NCI-H460 (cell line): ENCODE data around the gene UHRF2. TPM values are rescaled to one million over a fixed set of nuclear protein-coding genes. Genes with fewer than 3 reads are reported as not detected.
"Not testable (repeated sequence)": the region's sequence is repeated elsewhere in the genome, so short reads cannot be mapped to it uniquely, and the experiment has no call there.

Source experiments
- DNase-seq: peaks from one replicate; pipeline ENCODE4 v3.0.0-alpha.2; 2016; ENCODE audit warnings: low read depth; ENCODE audit errors: extremely low read depth
- total RNA-seq: library from RNA; depleted of rRNA; stranded (reverse); fragments of >200 nt; shearing (Covaris generic); gene quantifications from 2 replicates; pipeline ENCODE4 v1.2.3, GENCODE V29; 2014

Gene UHRF2
- total RNA-seq, 1 experiment from 2014 or later: 45.8 TPM

DNA sequence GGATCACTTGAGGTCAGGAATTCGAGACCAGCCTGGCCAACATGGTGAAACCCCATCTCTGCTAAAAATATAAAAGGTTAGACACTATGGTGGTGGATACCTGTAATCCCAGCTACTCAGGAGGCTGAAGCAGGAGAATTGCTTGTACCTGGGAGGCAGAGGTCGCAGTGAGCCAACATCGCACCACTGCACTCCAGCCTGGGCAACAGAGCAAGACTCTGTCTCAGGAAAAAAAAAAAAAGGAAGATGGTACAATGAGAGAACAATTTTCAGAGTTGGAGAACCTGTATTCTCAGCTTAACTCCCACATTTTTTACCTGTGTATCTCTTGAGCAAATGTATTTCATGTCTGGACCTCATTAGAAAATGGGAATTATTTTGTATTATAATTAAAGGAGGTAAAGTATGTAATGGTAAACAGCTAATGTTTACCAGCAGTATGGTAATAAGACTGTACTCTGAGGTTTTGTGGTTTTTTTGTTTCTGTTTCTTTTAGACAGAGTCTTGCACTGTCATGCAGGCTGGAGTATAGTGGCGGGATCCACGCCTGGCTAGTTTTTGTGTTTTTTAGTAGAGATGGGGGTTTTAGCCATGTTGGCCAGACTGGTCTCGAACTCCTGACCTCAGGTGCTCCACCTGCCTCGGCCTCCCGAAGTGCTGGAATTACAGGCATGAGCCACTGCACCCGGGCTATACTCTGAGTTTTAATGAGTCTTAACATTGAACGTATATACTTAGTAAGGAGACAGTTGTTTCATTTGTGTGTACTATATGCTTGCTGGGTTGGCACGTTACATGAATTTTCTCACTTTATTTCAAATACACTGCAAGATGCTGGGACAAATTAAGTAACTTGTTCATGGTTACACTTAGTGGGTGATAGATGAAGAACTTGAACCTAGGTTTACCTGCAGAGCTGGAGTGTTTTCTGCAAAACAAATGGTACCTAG is 16.2 kb downstream of the UHRF2 start:
- no peak for DNase-seq

DNA sequence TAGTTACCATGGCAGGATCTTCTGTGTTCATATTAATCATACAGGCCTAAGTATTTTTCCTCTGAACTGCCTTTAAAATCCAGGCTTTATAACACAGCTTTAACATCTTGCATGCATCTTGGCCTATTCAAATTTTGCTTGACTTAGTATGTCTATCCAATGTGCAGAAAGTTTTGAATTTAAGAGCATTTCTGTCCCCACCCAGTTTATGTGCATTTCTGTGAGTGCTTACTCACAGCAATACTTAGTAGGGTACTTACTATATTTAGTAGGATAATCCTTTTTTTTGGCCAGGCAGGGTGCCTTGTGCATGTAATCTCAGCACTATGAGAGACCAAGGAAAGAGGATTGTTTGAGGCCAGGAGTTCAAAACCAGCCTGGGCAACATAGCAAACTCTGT is 18.0 kb downstream of the UHRF2 start:
- DNase-seq: no peak

DNA sequence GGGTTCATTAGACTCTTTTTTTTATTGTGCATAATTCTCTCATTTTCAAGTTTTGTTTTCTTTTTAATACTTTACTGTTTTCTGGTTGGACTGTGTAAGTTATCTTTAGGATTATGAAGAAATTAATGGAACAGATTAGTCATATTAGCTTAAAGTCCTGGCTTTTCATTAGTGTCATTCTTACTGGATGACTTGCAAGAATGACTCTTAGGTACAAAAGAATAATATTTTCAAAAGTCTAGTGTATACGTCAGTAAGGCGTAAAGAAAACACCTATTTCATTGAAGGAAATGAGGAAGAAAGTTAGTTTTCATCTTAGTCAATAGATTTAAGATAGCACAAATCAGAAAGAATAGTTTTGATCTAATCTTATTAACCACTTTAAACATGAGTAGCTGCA is 20.4 kb downstream of the UHRF2 start:
- DNase-seq: no peak

DNA sequence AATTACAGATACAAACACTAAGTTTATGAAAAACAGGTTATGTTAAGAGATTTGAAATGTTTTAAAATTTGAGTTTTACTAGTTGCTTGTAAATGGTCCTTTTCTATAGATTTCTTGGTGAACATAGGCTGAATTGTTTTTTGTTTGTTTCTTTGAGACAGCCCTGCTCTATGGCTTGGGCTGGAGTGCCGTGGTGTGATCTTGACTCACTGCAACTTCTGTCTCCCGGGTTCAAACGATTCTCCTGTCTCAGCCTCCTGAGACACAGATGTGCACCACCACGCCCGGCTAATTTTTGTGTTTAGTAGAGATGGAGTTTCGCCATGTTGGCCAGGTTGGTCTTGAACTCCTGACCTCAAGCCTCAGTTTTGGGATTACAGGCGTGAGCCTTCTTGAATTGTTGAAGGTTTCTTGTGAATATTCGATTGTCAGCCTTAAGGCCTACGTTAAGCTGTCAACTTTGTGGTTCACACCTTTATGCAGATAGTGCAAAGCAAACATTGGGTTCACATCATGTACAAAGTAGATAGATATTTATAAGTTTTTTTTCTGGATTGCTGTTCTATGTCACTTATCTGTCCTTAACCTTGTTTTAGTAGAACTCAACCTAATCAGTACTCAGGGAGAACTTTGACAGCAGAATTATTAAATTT is 26.2 kb downstream of the UHRF2 start:
- no peak for DNase-seq

DNA sequence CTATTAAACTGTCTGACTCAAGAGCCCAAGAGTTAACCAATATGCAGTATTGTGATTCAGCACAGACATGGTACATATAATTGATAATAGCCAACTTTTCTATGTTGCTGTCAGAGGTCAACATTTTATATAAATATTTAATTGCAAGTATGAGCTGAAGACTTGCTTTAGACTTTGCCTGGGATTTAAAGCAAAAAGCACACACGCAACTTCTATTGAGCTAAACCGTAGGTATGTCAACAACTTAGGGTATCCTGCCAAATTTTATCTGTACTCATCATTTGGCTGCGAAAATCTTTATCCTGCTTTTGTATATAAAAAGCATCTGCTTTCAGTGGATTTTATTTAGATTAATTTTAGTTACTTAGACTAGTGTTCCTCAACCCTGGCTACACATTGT is 27.4 kb downstream of the UHRF2 start:
- no peak for DNase-seq

DNA sequence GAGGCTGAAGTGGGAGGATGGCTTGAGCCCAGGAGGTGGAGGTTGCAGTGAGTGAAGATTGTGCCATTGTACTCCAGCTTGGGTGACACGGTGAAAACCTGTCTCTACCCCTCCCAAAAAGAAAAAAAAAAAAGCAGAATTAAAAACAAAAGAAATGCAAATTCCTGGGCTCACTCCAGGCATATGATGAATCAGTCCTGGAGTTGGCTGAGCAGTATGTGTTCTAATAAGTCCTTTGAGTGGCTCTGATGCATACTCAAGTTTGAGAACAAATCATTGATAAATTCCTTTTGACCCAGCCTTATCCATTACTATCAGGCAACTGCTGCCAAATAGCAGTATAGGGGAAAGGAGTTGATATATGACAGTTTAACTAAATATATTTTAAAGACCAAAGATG is 28.3 kb downstream of the UHRF2 start:
- no peak for DNase-seq

DNA sequence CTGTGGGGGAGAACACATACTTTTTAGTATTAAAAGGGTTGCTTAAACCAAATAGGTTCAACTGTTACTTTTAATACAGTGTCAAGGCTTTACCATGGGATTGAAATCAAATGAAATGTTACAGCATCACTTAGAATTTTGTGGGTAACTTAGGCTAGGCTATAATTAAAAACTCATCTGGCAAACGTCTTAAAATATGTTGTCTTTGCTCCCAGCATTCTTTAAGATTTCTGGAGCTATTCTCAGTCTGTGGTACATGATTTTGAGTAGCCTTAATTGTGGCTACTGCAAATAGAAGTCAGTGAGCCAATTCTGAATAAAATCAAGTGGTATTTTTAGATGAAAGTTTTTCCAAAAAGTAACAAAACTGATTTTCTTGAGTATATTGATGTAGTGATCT is 30.7 kb downstream of the UHRF2 start:
- no peak for DNase-seq

DNA sequence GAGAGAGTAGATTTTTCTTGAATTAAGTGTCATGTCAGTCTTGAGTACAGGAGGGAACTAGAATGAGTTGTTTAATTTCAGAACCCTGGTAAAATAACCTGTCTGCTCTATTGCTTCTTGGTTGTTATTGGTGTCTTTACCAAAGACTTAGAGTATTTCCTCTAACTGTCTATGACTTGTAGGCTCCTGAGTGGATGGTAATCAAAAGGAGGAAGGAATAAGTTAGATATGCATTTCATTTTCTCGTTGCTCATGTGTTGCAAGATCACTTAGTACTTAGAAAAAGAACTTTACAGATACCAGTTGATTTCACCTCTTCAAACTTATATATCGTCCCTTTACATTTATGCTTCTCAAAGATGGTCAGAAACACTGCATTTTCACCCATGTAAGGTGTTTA is 31.1 kb downstream of the UHRF2 start:
- DNase-seq: no peak

DNA sequence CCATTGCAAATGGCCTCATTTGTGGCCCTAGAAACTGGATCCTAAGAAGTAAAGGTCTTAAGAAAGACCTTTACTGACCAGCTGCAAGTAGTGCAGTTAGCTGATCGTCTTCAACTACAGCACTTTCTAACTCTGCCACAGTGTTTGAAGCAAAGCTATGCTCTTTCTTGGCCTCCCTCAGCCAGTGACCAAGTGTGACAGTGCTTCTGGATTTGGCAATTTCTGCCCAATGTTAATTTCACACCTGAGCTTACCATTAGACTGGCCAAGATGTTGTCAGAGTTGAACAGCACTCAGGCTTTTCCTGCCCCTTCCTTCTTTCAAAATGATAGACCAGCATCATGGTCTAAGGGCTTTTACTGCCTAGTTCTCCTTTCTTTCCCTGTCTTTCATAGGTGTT is 36.1 kb downstream of the UHRF2 start:
- DNase-seq: no peak

DNA sequence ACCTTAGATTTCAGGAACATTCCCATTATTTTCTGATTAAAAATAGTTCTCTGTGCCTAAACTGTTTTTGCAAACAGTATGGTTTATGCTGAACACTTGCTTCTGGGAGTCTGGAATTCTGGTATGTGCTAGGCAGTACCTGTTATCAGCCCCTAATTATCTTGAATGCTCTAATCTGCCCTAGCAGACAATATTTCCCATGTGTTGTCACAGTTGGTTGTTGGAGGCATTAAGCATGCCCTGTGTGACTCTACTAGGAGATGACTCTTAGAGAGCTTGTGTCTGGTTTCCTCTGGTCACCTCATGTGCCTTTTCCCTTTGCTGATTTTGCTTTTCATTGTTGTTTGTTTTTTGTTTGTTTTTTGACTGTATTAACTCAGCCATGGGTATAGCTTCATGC is 36.6 kb downstream of the UHRF2 start:
- no peak for DNase-seq

DNA sequence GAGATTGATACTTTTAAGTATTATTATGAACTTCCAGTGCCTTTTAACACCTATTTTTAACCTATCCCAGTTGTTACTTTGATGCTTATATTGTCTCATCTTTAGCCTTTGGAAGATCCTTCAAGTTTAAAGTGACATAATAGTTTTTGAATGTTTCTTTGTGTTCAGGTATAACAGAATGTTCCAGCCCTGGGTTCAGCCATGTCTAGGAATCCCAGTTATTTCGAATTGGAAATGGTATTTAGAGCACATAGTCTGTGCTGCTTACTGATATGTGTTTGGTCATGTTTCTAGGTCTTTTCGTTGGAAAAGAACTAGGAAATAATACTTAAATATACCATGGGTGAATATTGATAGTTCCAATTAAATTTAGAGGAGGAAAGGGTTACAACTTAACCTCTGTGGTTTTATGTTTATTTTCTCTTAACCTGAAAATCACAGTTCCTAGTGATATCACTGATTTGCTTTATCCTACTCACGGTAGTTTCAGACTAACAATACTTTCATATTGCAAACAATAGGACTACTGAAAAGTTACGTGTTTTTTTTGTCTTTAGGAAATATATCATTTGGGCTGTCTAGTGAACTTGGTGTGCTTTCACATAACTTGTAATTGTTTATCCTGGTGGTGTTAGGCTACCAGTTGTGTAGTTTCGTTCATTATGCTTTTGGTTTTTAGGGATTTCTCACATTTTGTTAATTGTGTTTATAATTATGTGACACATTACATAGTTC is 37.8 kb downstream of the UHRF2 start:
- DNase-seq: no peak

DNA sequence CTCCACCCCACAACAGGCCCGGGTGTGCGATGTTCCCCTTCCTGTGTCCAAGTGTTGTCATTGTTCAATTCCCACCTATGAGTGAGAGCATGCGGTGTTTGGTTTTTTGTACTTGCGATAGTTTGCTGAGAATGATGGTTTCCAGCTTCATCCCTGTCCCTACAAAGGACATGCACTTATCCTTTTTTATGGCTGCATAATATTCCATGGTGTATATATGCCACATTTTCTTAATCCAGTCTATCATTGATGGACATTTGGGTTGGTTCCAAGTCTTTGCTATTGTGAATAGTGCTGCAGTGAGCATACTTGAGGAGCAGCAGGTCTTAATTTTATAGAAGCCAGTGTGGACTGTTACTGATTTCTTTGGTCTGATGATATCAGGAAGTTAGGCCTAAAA is 42.3 kb downstream of the UHRF2 start:
- DNase-seq: not testable (repeated sequence)

DNA sequence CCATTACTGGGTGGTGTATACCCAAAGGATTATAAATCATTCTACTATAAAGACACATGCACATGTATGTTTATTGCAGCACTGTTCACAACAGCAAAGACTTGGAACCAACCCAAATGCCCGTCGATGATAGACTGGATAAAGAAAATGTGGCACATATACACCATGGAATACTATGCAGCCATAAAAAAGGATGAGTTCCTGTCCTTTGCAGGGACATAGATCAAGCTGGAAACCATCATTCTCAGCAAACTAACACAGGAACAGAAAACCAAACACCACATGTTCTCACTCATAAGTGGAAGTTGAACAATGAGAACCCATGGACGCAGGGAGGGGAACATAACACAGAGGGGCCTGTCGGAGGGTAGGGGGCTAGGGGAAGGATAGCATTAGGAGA is 45.7 kb downstream of the UHRF2 start:
- DNase-seq: not testable (repeated sequence)

DNA sequence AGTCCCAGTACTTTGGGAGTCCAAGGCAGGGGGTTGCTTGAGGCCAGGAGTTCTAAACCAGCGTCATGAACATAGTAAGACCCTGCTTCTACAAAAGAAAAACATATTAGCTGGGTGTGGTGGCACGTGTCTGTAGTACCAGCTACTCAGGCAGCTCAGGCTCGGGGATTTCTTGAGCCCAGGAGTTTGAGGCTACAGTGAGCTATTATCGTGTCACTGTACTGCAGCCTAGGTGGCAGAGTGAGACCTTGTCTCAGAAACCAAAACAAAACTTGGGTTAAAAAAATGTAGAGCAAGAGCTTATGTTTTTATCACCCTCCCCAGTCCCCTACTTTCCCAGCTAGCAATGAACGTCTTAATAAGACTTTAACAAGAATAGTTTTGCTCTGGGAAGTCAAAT is 46.7 kb downstream of the UHRF2 start:
- DNase-seq: no peak

DNA sequence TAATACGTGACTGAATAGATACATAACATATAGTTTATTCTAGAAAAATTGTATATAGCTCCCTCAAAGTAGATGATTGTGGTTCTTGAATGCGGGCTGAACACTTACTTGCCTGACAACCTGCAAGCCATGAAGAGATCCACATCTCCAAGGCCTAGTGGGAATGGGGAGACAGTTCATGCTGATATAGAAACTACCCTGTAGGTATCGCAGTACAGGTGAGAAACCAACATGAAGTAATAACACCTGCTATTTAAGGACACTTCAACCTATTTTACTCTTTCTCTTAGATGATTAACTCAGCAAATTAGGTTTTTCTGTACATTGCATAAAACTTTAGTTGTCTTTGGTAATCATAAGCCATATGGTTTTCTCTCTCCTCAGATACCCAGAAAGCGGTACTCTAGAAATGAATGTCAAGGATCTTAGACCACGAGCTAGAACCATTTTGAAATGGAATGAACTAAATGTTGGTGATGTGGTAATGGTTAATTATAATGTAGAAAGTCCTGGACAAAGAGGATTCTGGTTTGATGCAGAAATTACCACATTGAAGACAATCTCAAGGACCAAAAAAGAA is 47.3 kb downstream of the UHRF2 start:
- DNase-seq: no peak

DNA sequence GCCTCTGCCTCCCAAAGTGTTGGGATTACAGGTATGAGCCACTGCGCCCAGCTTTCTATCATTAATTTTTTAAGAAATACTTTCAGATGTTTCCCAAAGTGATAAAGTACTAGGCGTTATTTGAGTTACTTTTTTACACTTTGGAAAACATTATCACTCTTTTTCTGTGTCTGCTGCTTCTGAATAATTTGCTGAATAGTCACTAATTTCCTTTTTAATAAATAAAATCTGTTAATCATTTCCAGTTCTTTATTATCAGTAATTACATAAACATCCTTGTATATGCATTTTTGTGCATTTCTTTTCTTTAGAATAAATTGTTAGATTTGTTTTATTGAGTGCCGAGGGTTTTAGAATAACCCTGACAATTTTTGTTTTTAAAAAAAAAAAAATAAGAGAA is 48.6 kb downstream of the UHRF2 start:
- DNase-seq: no peak

DNA sequence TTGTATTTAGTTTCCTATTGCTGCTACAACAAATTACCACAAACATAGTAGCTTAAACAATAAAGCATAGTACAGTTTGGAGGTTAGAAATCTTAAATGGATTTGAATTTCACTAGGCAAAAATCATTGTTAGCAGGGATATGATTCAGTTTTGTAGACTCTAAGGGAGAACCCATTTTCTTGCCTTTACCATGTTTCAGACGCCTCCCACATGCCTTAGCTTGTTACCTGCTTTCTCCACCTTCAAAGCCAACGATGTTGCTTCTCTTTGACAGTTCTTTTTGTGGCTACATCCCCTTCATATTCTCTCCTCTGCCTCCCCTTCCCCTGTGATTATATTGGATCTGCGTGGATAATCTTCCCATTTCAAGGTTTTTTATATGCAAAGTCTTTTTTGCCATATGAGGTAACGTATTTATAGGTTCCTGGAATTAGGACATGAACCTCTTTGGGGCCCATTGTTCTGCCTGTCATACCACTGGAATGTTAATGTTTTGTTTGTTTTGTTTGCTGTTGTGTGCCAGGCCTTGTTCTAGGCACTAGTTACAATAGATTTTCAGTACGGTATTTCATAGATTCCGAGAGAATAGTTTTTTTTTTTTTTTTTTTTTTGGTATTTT is 54.1 kb downstream of the UHRF2 start:
- DNase-seq: no peak

DNA sequence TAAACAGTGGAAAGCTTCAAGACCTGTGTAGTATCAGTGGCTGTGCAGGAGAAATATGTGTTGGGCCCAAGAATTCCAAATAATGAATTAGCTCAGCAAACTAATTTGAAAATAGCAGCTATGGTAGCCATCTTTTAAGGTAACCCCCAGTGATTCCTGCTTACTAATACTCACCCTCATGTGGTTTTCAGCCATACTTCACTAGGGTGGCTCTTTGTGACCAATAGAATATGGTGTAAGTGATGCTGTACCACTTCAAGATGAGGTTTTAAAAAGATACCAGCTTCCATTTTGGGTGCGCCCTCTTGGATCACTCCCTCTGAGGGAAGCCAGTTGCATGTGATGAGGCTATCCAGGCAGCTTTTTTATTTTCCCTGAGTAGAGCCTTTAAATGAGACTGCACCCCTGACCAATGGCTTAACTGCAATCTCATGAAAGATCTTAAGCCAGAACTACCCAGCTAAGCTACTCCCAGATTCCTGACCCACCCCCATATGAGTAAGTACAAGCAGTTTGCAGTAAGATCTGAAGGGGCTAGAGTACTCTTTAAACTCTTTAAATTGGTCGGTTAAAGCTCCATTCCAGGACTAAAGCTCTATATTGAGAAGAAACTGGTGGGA is 58.3 kb downstream of the UHRF2 start:
- no peak for DNase-seq

DNA sequence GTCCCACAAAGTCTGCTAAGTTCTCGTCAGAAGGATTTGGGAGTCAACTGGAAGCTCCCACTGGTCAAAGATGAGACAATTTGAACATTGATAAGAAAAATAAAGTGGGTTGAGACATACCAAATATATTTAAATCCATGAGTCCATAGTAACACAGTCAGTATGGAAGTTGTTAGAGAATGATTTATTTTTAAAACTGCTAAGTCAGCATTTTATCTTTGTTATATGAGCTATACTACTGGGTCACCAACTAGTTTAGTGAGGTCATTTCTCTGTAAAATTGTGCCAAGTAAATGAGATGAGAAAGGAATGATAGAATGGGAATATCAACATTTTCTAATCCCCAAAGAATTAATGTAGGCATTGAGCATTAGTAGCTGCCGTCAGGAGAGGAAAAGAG is 60.2 kb downstream of the UHRF2 start:
- DNase-seq: no peak

DNA sequence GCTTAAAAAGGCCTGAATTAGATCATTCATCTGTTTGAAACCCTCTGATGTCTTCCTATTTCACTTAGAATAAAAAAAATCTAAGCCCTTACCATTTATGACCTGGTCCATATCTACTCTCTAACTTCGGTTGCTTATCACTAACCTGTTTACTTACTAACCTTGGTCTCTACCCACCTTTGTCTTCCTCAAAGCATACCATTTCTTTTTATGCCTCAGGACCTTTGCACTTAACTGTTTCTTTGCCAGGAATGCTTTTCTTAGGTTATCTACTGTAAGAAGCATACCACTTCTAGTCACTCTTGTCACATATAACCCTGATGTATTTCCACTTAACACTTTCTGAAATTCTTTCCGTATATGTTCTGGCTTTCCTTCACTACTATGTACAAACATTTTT is 67.0 kb downstream of the UHRF2 start:
- no peak for DNase-seq
